H1 (cell line): Measurements from ENCODE around the gene EGR1. TPM values are rescaled to one million over a fixed set of nuclear protein-coding genes. Genes with fewer than 3 reads are reported as not detected.

Source experiments
- ATF2 ChIP-seq: IDR thresholded peaks from 2 replicates; pipeline ENCODE4 v1.6.1; 2012; ENCODE audit warnings: low read length, inconsistent platforms
- EZH2 ChIP-seq: fragments of 200-600 bp; sonication (generic); IDR thresholded peaks from 2 replicates; pipeline ENCODE4 v1.7.1; 2012; ENCODE audit warnings: low read depth, mild to moderate bottlenecking, moderate library complexity, low read length, inconsistent platforms; ENCODE audit not compliant: severe bottlenecking
- NRF1 ChIP-seq: IDR thresholded peaks from 2 replicates; pipeline ENCODE4 v1.6.1; 2011; ENCODE audit warnings: mild to moderate bottlenecking, low read depth, low read length, improper control_type of control experiment
- polyA plus RNA-seq, 7 experiments: library from polyadenylated mRNA; depleted of rRNA in 3 of 7; stranded (reverse) in 5 of 7; unstranded in 2 of 7; fragments of >200 nt in 5 of 7; fragments of 200-250 nt in 2 of 7; gene quantifications; 1 replicate in 5 of 7; 2 replicates in 1 of 7; 4 replicates in 1 of 7; pipeline versions ENCODE4 v1.2.1 to v1.2.3, GENCODE V29; 2011 to 2013; ENCODE audit warnings: missing spikeins in 2 of 7, mixed read lengths in 2 of 7
- total RNA-seq: library from RNA; stranded (reverse); fragmentation: NEBNext Ultra II Directional; extraction: Animal tissue kit (Norgen Biotek cat#: 25700); gene quantifications from 2 replicates; pipeline ENCODE4 v1.2.1, GENCODE V29; 2021

Gene EGR1
- total and polyA plus RNA-seq, 2 of the 8 experiments (the other 6 are each of a cell fraction or from before 2014, with no cell fraction given), result 16.2 to 35.5 TPM

- no peak for TF ChIP-seq ATF2
- no peak for TF ChIP-seq EZH2
- no peak for TF ChIP-seq NRF1
These were observed 3.8 kb downstream of the EGR1 start (continued) for GRCh38 chr5:138468966-138469539.
